Stimulated activated CD8-positive, alpha-beta memory T cell treated with anti-CD3 and anti-CD28 coated beads, Interleukin-12 subunit alpha, Interleukin-12 subunit beta, amount 100 ng/mL, for 1 hour (primary cell): ENCODE measurements around the gene SMARCC1.
"Not testable (repeated sequence)": the region's sequence is repeated elsewhere in the genome, so short reads cannot be mapped to it uniquely, and the experiment has no call there.

Experiments used
- DNase-seq: peaks from one replicate; pipeline ENCODE4 v3.0.0-alpha.2; 2020; ENCODE audit warnings: low read depth

The SMARCC1 gene

GRCh38 chr3:47766186-47766585, 15.5 kb downstream of the SMARCC1 start:
- DNase-seq: no peak

- DNase-seq: no peak
Measured at GRCh38 chr3:47762233-47762632, 19.5 kb downstream of the SMARCC1 start.

- no peak for DNase-seq
Measured at GRCh38 chr3:47761046-47761445, 20.6 kb downstream of the SMARCC1 start.

DNA sequence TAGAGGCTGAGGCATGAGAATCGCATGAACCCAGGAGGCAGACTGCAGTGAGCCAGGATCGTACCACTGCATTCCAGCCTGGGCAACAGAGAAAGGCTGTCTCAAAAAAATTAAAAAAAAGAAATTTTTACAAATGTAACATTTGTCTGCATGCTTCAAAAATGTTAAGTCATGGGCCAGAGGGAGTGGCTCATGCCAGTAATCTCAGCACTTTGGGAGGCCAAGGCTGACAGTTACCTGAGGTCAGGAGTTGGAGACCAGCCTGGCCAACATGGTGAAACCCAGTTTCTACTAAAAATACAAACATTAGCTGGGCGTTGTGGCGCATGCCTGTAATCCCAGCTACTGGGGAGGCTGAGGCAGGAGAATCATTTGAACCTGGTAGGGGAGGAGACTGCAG, 21.5 kb downstream of the SMARCC1 start:
- DNase-seq: not testable (repeated sequence)

- DNase-seq: no peak
Measured at GRCh38 chr3:47758261-47759025, 23.2 kb downstream of the SMARCC1 start.

DNA sequence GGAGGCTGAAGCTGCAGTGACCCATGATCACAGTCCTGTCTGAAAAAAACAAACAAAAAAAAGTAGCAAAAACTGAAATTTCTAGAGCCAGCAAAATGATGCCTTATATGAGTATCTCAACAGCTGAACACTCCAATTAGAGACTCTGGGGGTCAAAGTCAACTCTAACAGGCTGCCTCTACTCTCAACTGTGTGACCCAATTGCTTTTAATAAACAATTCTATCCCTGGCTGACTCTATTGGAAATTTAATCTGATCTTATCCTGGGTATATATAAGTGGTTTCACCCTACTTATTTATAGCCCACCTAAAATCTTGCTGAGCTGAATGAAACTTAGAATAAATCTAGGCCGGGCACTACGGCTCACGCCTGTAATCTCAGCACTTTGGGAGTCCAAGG, 29.0 kb downstream of the SMARCC1 start:
- DNase-seq: no peak

DNA sequence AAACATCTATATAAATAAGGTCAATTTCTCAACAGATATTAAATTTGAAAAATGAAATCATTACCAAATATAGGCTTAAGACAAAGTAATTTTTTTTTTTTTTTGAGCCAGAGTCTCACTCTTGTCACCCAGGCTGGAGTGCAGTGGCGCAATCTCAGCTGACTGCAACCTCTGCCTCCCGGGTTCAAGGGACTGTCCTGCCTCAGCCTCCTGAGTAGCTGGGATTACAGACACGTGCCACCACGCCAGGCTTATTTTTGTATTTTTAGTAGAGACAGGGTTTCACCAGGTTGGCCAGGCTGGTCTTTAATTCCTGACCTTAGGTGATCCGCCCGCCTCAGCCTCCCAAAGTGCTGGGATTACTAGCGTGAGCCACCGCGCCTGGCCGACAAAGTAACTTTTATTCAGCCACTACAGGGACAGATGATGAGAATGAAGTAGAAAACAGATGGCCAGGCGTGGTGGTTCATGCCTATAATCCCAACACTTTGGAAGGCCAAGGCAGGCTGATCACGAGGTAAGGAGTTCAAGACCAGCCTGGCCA, 30.8 kb downstream of the SMARCC1 start:
- DNase-seq: not testable (repeated sequence)

DNA sequence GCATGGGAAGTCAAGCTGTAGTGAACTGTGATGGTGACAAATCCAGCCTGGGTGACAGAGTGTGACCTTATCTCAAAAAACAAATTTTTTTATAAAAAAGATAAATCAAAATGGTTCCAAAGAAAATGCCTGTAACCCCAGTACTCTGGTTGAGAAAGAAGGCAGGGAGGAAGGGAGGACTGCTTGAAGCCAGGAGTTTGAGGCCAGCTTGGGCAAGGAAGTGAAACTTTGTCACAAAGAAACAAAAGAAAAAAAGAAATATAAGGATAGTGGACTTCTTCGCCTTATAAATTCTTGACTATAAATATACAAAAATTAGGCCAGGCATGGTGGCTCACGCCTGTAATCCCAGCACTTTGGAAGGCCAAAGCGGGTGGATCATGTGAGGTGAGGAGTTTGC, 34.1 kb downstream of the SMARCC1 start:
- DNase-seq: no peak

- no peak for DNase-seq
Measured at GRCh38 chr3:47746264-47746663, 35.4 kb downstream of the SMARCC1 start.

- no peak for DNase-seq
Measured at GRCh38 chr3:47743855-47744254, 37.8 kb downstream of the SMARCC1 start.

GRCh38 chr3:47743352-47743751, 38.3 kb downstream of the SMARCC1 start:
- not testable (repeated sequence) for DNase-seq

GRCh38 chr3:47741925-47742324, 39.8 kb downstream of the SMARCC1 start:
- DNase-seq: no peak

DNA sequence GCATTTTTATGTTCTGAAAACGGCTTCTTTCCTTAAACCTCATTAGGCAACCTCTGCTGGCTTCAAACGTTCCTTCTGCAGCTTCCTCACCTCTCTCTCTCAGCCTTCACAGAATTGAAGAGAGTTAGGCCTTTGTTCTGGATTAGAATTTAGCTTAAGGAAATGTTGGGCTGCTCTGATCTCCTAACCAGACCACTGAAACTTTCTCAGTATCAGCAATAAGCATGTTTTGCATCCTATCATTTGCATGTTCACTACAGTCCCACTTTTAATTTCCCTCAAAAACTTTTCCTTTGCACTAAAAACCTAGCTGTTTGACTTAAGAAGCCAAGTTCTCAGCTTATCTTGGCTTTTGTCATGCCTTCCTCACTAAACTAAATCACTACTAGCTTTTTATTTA, 49.5 kb downstream of the SMARCC1 start:
- no peak for DNase-seq

GRCh38 chr3:47731061-47731460, 50.6 kb downstream of the SMARCC1 start:
- no peak for DNase-seq

- no peak for DNase-seq
Measured at GRCh38 chr3:47722859-47723258, 58.8 kb downstream of the SMARCC1 start.

DNA sequence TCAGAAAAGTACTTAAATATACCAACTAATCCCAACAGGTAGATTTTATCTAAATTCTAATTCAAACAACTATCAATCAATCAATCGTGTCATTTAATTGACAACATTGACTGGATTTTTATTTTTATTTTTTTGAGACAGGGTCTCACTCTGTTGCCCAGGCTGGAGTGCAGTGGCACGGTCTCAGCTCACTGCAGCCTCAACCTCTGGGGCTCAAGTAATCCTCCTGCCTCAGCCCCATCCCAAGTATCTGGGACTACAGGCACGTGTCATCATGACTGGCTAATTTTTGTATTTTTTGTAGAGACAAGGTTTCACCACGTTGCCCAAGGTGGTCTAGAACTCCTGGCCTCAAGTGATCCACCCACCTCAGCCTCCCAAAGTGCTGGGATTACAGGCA, 64.2 kb downstream of the SMARCC1 start:
- not testable (repeated sequence) for DNase-seq

GRCh38 chr3:47716656-47717055, 65.0 kb downstream of the SMARCC1 start:
- DNase-seq: no peak

- DNase-seq: no peak
Measured at GRCh38 chr3:47715928-47716327, 65.8 kb downstream of the SMARCC1 start.

DNA sequence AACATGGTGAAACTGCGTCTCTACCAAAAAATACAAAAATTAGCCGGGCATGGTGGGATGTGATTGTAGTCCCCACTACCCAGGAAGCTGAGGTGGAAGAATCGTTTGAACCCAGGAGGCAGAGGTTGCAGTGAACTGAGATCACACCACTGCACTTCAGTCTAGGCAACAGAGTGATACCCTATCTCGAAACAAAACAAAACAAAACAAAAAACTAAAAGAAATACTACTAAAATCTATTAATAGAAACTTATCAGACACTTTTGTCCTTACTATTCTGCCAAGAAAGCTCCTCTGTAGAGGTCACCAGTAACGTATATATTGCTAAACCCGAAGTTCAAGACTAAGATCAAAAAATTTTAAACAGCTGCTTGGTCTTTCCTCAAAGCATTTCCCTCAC, 67.1 kb downstream of the SMARCC1 start:
- no peak for DNase-seq

DNA sequence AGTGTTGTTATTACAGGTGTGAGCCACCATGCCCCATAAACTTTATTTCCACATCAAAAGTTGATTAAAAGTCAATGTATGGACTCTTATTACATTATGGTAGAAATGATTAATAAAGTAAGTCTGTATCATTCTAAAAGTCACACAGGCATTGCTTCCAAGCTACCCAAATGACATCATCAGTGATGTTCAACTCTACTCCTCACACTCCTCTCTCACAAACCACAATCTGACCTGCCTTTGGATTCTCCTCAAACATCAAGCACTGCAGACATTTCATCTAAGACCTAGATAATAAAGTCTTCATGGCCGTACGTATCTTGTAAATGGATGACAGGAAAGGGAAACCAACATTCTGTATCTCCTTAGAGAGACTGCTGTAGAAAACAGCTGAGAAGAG, 68.0 kb downstream of the SMARCC1 start:
- no peak for DNase-seq

GRCh38 chr3:47712398-47712797, 69.3 kb downstream of the SMARCC1 start:
- no peak for DNase-seq

GRCh38 chr3:47711596-47711995, 70.1 kb downstream of the SMARCC1 start:
- DNase-seq: no peak

- no peak for DNase-seq
Measured at GRCh38 chr3:47705391-47705790, 76.3 kb downstream of the SMARCC1 start.

GRCh38 chr3:47704237-47704612, 77.5 kb downstream of the SMARCC1 start:
- DNase-seq: no peak
